Neural cell (in vitro differentiated cells): ENCODE results near the gene NLRC5. TPM values are rescaled to one million over a fixed set of nuclear protein-coding genes. Genes with fewer than 3 reads are reported as not detected.

ENCODE experiments used
- H2AFZ ChIP-seq: fragments of 200-600, 300-800 bp; sonication (generic), shearing (Covaris generic); 2 replicates; pipeline ENCODE4 v1.6.0; 2014; ENCODE audit warnings: low read depth, mild to moderate bottlenecking, antibody characterized with exemption, low read length, moderate library complexity
- H3F3A ChIP-seq: fragments of 200-600 bp; shearing (Covaris generic); 2 replicates; pipeline ENCODE4 v1.6.1; 2016; ENCODE audit warnings: mild to moderate bottlenecking, moderate library complexity, mixed read lengths, antibody characterized with exemption, low read length; ENCODE audit not compliant: insufficient read depth, poor library complexity, severe bottlenecking
- H3K27ac ChIP-seq: fragments of 200-600, 300-800 bp; sonication (generic), shearing (Covaris generic); 2 replicates; pipeline ENCODE4 v1.5.1; 2014; ENCODE audit warnings: mild to moderate bottlenecking, low read length, moderate library complexity
- H3K27me3 ChIP-seq: fragments of 300-800, 200-600 bp; sonication (generic), shearing (Covaris generic); 2 replicates; pipeline ENCODE4 v1.6.0; 2014; ENCODE audit warnings: mild to moderate bottlenecking, low read depth, low read length, moderate library complexity; ENCODE audit not compliant: insufficient read depth
- H3K36me3 ChIP-seq: fragments of 300-800, 200-600 bp; sonication (generic), shearing (Covaris generic); 2 replicates; pipeline ENCODE4 v1.5.1; 2014; ENCODE audit warnings: mild to moderate bottlenecking, antibody characterized with exemption, low read length, moderate library complexity; ENCODE audit not compliant: insufficient read depth
- H3K4me2 ChIP-seq: fragments of 300-800, 200-600 bp; sonication (generic), shearing (Covaris generic); 2 replicates; pipeline ENCODE4 v1.6.0; 2014; ENCODE audit warnings: mild to moderate bottlenecking, low read length
- H3K4me3 ChIP-seq: fragments of 300-800, 200-600 bp; sonication (generic), shearing (Covaris generic); 2 replicates; pipeline ENCODE4 v1.5.1; 2014; ENCODE audit warnings: mild to moderate bottlenecking, low read length, moderate library complexity
- H3K79me2 ChIP-seq: fragments of 200-600 bp; shearing (Covaris generic); replicated peaks from 2 replicates; pipeline ENCODE4 v1.6.0; 2014; ENCODE audit warnings: mild to moderate bottlenecking, low read length, moderate library complexity; ENCODE audit not compliant: insufficient read depth
- H3K9ac ChIP-seq: fragments of 300-800, 200-600 bp; sonication (generic), shearing (Covaris generic); 2 replicates; pipeline ENCODE4 v1.6.1; 2016; ENCODE audit warnings: mild to moderate bottlenecking, low read length, mixed read lengths
- H3K9me2 ChIP-seq: fragments of 200-600 bp; shearing (Covaris generic); 2 replicates; pipeline ENCODE4 v1.6.1; 2016; ENCODE audit warnings: mild to moderate bottlenecking, low read length, mixed read lengths; ENCODE audit not compliant: insufficient read depth
- H3K9me3 ChIP-seq: fragments of 200-600, 300-800 bp; sonication (generic), shearing (Covaris generic); 2 replicates; pipeline ENCODE4 v1.6.1; 2016; ENCODE audit warnings: mild to moderate bottlenecking, mixed run types, low read length, moderate library complexity, mixed read lengths
- H4K20me1 ChIP-seq: fragments of 200-600 bp; shearing (Covaris generic); 2 replicates; pipeline ENCODE4 v1.6.1; 2016; ENCODE audit warnings: mild to moderate bottlenecking, mixed run types; ENCODE audit not compliant: insufficient read depth
- EP300 ChIP-seq: fragments of 450-650 bp; conservative IDR thresholded peaks from 2 replicates; pipeline ENCODE4 v1.6.1; 2014; ENCODE audit warnings: antibody characterized with exemption, mild to moderate bottlenecking, moderate library complexity; ENCODE audit not compliant: poor library complexity, severe bottlenecking
- EZH2 ChIP-seq: fragments of 200-600, 300-800 bp; shearing (Covaris generic), sonication (generic); IDR thresholded peaks from 2 replicates; pipeline ENCODE4 v1.6.1; 2014; ENCODE audit warnings: antibody characterized with exemption, low read length, borderline replicate concordance, mild to moderate bottlenecking; ENCODE audit not compliant: insufficient read depth, poor library complexity, severe bottlenecking
- MXI1 ChIP-seq: fragments of 450-650 bp; conservative IDR thresholded peaks from 2 replicates; pipeline ENCODE4 v1.6.1; 2014; ENCODE audit warnings: antibody characterized with exemption, mild to moderate bottlenecking; ENCODE audit not compliant: poor library complexity, severe bottlenecking
- POLR2AphosphoS5 ChIP-seq: IDR thresholded peaks from 2 replicates; pipeline ENCODE4 v1.6.1; 2012
- RAD21 ChIP-seq: fragments of 450-650 bp; conservative IDR thresholded peaks from 2 replicates; pipeline ENCODE4 v1.6.1; 2014; ENCODE audit warnings: antibody characterized with exemption, mild to moderate bottlenecking, moderate library complexity
- SMC3 ChIP-seq: fragments of 450-650 bp; conservative IDR thresholded peaks from 2 replicates; pipeline ENCODE4 v1.6.1; 2014; ENCODE audit warnings: antibody characterized with exemption, mild to moderate bottlenecking, moderate library complexity; ENCODE audit not compliant: poor library complexity
- TAF1 ChIP-seq: IDR thresholded peaks from 2 replicates; pipeline ENCODE4 v1.6.1; 2012; ENCODE audit warnings: low read depth
- polyA plus RNA-seq: library from polyadenylated mRNA; depleted of rRNA; stranded (reverse); fragments of >200 nt; gene quantifications from 2 replicates; pipeline ENCODE4 v1.2.3, GENCODE V29; 2014
- TF ChIP-seq, protein P1 (sequence below): fragments of 450-650 bp; IDR thresholded peaks from 2 replicates; pipeline ENCODE4 v1.5.1; 2014; ENCODE audit warnings: antibody characterized with exemption, mild to moderate bottlenecking, moderate library complexity; ENCODE audit not compliant: poor library complexity, severe bottlenecking
- TF ChIP-seq, protein P2 (sequence below): IDR thresholded peaks from 2 replicates; pipeline ENCODE4 v1.6.1; 2012; ENCODE audit warnings: borderline replicate concordance

Gene NLRC5
- polyA plus RNA-seq, 1 donor from 2014 or later: not detected

DNA sequence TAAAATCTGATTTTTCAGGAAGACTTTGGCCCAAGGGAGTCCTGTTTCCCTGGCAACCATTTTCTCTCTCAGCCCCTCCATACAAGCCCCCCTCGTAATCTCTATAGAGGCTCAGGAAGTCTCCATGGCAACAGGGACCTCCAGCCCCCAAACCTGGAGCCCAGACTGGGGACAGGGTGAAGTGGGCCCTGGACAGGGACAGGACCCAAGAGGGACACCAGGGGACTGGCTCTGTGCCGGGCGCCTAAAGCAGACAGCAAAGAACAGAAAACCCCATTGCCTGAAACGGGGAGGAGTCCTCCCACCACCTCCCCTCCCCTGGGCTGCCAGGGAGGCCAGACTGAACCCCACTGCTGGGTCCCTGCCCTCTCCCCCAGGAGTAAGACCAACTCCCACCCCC lies 143.7 kb downstream of the NLRC5 start:
- H3K9ac ChIP-seq: peak overlapping the region; percentile 12

More for the DNA sequence above, 143.7 kb downstream of the NLRC5 start:
- H3K36me3 ChIP-seq: no peaks in the 10 kb centered on the region
- no peak overlapping the region for H3K27ac ChIP-seq
- no peaks in the 10 kb centered on the region for H3K9me2 ChIP-seq
- peak overlapping the region; percentile 31 for H3K4me3 ChIP-seq
- no peaks in the 10 kb centered on the region for H3K9me3 ChIP-seq
- no peaks in the 10 kb centered on the region for H3K27me3 ChIP-seq
- TF ChIP-seq, protein P1, sequence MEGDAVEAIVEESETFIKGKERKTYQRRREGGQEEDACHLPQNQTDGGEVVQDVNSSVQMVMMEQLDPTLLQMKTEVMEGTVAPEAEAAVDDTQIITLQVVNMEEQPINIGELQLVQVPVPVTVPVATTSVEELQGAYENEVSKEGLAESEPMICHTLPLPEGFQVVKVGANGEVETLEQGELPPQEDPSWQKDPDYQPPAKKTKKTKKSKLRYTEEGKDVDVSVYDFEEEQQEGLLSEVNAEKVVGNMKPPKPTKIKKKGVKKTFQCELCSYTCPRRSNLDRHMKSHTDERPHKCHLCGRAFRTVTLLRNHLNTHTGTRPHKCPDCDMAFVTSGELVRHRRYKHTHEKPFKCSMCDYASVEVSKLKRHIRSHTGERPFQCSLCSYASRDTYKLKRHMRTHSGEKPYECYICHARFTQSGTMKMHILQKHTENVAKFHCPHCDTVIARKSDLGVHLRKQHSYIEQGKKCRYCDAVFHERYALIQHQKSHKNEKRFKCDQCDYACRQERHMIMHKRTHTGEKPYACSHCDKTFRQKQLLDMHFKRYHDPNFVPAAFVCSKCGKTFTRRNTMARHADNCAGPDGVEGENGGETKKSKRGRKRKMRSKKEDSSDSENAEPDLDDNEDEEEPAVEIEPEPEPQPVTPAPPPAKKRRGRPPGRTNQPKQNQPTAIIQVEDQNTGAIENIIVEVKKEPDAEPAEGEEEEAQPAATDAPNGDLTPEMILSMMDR: no peak
- TF ChIP-seq RAD21 (no peak), SMC3 (no peak), POLR2AphosphoS5 (no peak), EZH2 (no peak), TAF1 (no peak), MXI1 (no peak), EP300 (no peak)
- TF ChIP-seq, protein P2, sequence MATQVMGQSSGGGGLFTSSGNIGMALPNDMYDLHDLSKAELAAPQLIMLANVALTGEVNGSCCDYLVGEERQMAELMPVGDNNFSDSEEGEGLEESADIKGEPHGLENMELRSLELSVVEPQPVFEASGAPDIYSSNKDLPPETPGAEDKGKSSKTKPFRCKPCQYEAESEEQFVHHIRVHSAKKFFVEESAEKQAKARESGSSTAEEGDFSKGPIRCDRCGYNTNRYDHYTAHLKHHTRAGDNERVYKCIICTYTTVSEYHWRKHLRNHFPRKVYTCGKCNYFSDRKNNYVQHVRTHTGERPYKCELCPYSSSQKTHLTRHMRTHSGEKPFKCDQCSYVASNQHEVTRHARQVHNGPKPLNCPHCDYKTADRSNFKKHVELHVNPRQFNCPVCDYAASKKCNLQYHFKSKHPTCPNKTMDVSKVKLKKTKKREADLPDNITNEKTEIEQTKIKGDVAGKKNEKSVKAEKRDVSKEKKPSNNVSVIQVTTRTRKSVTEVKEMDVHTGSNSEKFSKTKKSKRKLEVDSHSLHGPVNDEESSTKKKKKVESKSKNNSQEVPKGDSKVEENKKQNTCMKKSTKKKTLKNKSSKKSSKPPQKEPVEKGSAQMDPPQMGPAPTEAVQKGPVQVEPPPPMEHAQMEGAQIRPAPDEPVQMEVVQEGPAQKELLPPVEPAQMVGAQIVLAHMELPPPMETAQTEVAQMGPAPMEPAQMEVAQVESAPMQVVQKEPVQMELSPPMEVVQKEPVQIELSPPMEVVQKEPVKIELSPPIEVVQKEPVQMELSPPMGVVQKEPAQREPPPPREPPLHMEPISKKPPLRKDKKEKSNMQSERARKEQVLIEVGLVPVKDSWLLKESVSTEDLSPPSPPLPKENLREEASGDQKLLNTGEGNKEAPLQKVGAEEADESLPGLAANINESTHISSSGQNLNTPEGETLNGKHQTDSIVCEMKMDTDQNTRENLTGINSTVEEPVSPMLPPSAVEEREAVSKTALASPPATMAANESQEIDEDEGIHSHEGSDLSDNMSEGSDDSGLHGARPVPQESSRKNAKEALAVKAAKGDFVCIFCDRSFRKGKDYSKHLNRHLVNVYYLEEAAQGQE: no peak
- no peaks in the 10 kb centered on the region for H3F3A ChIP-seq
- no peak overlapping the region for H2AFZ ChIP-seq
- no peaks in the 10 kb centered on the region for H4K20me1 ChIP-seq
- no peaks in the 10 kb centered on the region for H3K79me2 ChIP-seq
- H3K4me2 ChIP-seq: no peak overlapping the region

Other genes with a start within 250 kb of the NLRC5 start
- 0.09 TPM in 1 of 2 replicates, not detected in the other for gene SLC12A3, start 124.3 kb upstream of the NLRC5 start, polyA plus RNA-seq
- gene HERPUD1, start 57.4 kb upstream of the NLRC5 start, polyA plus RNA-seq: 76.0 and 98.7 TPM in 2 replicates
- not detected in 2 replicates for gene CETP, start 27.6 kb upstream of the NLRC5 start, polyA plus RNA-seq
- 16.4 and 18.6 TPM in 2 replicates for gene CPNE2, start 103.0 kb downstream of the NLRC5 start, polyA plus RNA-seq
- 146 and 167 TPM in 2 replicates for gene PSME3IP1, start 196.5 kb downstream of the NLRC5 start, polyA plus RNA-seq
- gene RSPRY1, start 196.8 kb downstream of the NLRC5 start, polyA plus RNA-seq: 62.0 and 69.8 TPM in 2 replicates